GM18507 (cell line): ENCODE measurements around the gene PRR14L.
A peak's percentile ranks its signal among the peaks of the same experiment; 100 is the strongest.
"Not testable (repeated sequence)": the region's sequence is repeated elsewhere in the genome, so short reads cannot be mapped to it uniquely, and the experiment has no call there.

ENCODE experiments used
- DNase-seq: peaks from one replicate; pipeline ENCODE4 v3.0.0; 2011; ENCODE audit warnings: low read depth; ENCODE audit not compliant: insufficient read length; ENCODE audit errors: extremely low spot score
- FAIRE-seq: peaks from 2 replicates; lab custom pipeline; 2011; peaks lifted over from hg19 to GRCh38; lab: Jason Lieb, UNC

The PRR14L gene

DNA sequence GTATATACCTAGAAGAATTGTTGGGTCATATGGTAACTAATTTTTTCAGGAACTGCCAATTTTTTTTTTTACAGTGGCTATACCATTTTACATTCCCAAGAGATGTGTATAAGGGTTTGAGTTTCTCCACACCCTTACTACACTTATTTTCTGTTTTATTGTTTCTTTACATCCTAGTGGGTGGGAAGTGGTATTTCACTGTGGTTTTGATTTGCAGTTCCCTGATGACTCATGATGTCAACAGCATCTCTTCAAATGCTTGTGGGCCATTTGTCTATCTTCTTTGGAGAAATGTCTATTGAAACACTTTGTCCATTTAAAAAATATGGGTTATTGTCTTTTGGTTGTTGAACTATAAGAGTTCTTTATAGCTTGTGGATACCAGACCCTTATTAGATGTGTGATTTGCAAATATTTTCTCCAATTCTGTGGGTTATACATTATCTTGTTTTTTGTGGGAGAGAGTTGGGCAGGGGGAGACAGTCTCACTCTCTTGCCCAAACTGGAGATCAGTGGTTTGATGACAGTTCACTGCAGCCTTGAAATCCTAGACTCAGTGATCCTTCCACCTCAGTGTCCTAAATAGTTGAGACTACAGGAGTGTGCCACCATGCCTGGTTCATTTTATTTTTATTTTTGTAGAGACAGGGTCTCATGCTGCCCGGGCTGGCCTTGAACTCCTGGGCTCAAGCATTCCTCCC, 57.6 kb downstream of the PRR14L start:
- peak; percentile 64 for FAIRE-seq
- no peak for DNase-seq

DNA sequence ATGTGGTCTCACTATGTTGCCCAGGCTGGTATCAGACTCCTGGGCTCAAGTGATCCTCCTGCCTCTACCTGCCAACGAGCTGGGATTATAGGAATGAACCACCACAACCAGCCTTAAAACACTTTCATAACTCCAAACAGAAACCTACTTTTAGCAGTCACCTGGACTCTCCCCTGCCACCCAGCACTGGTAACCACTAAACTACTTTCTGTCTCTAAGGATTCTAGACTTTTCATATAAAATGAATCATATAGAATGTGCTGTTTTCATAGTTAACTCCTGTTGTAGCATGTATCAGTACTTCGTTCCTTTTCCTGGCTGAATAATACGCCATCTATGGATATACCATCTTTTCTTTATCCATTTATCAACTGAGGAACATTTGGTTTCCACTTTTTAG, 58.5 kb downstream of the PRR14L start:
- FAIRE-seq: no peak
- DNase-seq: no peak

DNA sequence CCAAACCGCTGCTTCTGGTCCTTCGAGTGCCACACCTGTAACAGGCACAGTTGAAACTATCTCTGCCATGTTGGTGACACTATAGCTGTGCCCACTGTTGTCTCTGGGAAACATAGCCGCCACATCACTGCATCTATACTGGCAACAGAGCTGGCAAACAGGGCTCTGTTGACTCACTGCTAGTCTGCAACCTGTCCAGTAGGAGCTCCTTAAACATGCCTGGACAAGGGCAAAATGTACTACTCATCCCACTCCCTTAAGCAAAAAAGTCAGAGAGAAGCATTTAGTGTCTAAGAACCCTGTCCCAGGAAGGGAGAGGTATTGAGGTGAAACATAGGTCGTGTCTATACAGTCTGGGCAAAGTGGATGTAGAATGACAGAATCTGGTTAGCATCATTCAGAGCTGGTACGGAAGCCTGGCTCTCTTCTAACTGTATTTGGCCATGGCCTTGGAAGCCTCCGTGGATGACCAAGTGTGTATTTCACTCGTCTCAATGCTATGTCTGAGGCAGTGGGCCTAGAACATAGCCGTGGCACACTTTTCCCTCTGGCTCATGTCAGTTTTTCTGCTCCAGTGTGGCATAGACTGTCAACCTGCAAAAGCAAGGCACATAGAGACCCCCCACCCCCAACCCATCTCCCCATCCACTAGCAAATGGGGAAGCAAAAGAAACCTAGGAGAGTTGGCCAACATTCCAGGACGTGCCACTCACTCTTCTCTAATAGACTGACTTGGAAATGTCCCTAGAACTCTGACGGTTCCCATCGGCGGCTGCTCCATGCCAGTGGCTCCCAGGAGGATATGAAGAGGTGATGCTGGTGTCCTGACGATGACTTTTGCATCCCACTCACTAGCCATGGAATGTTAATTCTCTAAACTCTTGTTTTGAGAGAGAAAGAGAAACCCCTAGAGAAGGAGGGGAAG, 66.5 kb downstream of the PRR14L start:
- no peak for DNase-seq
- FAIRE-seq: no peak

DNA sequence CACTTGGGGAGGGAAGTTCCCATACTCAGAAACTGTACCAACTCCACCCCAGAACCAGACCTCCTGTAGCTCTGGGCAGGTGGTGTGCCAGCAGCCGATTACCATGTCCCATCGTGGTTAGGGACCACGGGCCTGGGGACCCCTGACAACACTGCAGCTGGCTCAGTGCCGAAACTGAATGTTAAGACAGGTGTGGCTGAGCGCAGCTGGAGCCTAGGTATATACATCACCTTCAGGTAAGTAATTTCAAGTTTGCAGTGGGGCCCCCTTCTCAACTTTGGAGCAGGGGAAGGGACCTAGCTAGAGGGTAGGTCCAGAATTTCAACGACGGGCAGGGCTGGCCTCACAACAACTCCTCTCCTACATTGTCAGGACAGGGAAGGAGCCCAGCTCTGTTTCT, 67.2 kb downstream of the PRR14L start:
- FAIRE-seq (no peak), DNase-seq (no peak)

DNA sequence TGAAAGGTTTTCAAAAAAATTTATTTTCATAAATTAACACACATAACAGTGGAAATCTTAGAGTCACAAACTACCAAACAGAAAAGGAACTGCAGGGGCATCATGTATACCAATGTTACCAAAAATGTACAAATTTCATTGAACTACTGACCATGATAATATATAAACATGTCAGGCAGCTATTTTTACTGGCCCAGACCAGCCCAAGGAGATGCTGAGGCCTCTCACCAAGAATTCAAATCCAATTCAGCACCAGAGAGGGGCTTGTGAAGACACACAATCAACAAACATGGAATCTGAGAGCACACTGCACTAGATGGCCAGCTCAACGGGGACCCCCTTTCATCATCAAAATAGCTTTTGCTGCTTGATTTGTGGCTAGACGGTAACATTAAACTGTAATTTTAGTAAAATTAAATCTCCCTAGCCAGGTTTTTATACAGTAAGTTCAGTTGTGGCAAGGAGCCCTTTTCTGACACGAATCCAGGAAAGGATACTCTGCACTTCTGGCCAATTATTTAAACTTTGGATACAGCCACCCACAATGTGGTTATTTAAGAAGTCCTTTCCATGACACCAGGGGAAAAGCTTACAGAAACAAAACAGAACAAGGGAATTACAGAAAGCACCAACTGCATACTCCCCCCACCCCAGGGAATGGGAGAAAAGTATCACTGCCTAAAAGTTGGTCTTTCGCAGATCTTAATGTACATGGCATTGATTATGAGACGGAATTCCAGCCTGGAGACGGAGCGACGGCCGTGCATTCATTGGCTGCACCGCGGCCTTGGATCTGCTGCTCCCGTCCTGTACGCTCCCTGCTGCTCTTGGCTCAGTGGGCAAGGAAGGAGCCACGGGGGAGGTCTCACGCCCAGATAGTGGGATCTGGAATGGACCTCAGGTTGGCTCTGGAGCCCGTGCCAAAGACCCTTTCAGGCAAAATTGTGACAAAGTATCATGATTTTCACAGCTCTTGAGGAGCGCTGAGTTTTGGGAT, 68.3 kb downstream of the PRR14L start:
- no peak for DNase-seq
- no peak for FAIRE-seq

DNA sequence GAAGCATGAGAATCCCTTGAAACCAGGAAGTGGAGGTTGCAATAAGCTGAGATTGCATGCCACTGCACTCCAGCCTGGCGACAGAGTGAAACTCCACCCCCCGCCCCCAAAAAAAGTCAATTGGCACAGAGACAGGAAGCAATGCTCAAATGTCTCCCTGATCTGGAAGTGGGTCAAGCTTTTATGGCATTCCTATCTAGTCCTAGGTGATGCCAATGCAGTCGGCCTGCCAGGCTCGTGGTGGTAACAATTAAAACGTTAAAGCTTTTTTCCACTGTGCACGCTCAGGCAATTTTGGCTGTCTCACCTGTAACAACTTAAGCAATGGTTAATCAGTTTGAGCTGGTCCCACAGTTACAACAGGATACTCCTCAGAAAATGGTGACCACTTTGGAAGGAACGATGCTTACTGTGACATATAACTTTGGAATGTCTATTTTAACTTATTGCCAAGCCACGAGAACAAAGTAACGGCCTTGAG, 69.0 kb downstream of the PRR14L start:
- FAIRE-seq (no peak), DNase-seq (no peak)

DNA sequence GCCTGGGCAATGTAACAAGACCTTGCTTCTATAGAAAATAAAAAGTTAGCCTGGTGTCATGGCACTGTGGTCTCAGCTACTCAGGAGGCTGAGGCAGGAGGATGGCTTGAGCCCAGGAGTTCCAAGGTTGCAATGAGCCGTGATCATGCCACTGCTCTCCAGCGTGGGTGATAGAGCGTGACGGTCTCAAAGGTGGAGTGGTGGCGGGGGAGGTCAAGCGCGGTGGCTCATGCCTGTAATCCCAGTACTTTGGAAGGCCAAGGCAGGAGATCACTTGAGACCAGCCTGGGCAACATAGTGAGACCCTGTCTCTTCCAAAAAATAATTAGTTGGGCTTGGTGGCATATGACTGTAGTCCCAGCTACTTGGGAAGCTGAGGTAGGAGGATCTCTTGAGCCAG, 71.2 kb downstream of the PRR14L start:
- DNase-seq (no peak), FAIRE-seq (no peak)

DNA sequence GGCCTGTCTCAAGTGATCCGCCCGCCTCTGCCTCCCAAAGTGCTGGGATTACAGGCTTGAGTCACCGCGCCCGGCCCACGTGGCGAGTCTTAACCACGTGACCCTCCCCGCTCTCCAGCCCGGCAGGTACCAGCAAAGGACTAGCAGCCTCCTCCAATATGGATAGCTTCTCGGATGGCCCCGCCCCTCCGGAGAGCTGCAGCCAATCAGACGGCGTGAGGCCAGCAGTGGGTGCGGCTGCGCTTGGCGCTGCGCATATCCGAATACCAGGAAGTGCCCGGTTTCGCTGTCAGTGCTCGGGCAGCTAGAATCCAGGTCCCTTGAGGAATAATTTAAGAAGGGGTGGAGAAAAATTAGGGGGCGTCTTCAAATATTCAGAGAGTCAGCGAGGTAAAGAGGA, 73.2 kb downstream of the PRR14L start:
- DNase-seq (peak; percentile 90), FAIRE-seq (peak; percentile 97)

DNA sequence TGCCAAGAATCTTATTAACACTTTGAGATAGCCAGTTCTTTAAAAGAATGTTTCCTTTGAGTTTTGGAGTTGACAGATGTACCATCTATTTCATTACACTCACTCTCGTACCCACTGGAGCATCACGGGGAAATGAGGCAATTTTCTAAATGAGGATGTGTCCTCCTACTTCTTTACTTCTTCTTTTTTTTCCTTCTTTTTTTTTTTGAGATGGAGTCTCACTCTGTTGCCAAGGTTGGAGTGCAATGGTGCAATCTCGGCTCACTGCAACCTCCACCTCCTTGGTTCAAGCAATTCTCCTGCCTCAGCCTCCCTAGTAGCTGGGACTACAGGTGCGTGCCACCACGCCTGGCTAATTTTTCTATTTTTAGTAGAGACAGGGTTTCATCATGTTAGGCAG, 75.7 kb downstream of the PRR14L start:
- not testable (repeated sequence) for FAIRE-seq, DNase-seq

DNA sequence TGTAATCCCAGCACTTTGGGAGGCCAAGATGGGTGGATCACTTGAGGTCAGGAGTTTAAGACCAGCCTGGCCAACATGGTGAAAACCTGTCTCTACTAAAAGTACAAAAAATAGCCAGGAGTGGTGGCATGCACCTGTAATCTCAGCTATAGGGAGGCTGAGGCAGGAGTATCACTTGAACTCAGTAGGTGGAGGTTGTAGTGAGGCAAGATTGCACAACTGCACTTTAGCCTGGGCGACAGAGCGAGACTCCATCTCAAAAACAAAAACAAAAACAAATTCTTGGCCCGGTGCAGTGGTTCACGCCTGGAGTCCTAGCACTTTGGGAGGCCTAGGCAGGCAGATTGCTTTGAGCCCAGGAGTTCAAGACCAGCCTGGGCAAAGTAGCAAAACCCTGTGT, 81.1 kb downstream of the PRR14L start:
- not testable (repeated sequence) for FAIRE-seq, DNase-seq

DNA sequence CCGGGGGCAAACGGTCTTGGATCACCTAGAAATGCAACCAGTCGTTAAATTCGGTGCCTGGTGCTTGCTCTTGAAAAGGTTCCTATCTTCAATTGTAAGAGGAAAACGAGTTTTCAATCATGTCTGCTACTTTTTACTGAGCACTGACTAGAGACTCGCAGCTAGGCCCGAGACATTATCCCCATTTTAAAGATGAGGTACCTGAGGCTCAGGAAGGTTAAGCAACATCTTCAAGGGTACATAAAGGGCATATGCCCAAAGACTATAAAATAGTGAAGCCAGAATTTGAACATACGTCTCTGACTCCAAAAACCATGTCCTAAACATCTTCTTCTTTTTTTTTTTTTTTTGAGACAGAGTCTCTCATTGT, 87.3 kb downstream of the PRR14L start:
- no peak for FAIRE-seq

DNA sequence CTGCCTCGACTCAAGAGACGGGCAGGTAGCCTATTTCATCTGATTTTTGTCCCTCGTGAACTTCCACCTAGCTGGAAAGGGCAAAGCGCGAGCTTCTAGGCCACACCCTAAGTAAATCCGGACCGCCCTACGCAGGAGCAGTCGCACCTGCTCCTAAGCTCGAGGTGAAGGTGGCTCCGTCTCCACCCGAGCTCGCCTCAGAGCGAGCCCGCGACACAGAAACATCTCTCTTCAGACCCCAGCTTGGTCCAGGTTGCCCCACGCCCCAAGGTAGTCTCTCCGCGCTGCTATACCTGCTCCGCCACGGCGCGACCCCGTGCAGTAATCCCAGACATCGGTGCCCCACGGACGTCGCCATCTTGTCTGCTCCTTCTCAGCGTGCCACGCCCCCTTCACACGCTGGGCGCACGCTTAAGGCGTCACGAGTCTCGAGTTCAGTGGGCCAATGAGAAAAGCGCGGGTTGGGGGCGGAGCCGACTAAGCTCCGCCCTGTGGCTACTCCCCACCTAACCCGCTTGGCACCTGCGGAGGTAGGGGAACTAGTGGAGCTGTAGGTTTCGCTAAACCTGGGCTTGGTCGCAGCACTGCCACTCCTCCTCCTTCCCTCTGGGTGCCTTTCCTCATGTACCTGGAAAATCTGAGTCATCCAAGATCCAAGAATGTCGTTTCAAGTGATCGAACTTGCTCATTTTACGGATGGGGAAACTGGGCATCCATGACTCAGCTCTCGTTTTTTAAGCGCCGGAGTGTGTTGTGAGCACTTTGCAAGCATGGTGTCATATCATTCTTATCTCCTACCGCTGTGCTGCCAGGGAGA, 87.9 kb downstream of the PRR14L start, which contains the start of gene PISD:
PISD (minus strand) TSS at position 365 of the 817 bp plus-strand sequence; CDS start at position 358, 7 bp downstream.
- peak; percentile 95 for DNase-seq
- FAIRE-seq: peak; percentile 94

More for the DNA sequence above, 87.3 kb downstream of the PRR14L start:
- DNase-seq: no peak

DNA sequence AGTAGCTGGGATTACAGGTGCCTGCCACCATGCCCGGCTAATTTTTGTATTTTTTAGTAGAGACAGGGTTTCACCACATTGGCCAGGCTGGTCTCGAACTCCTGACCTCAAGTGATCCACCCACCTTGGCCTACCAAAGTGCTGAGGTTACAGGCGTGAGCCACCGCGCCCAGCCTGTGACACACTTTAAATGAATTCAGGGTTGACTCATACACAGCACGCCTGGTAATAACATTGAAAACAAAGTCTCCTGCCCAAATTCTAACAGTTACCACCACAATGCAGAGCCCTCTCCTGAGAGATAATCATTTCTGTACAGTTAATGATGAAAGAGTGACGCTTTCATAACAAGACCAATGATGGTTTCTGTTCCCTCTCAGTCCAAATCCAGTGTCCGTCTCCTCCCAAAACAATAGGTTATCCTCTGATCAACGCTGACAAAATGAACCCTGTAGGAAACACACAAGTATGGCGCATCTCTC, 89.0 kb downstream of the PRR14L start:
- FAIRE-seq: peak; percentile 51
- not testable (repeated sequence) for DNase-seq

DNA sequence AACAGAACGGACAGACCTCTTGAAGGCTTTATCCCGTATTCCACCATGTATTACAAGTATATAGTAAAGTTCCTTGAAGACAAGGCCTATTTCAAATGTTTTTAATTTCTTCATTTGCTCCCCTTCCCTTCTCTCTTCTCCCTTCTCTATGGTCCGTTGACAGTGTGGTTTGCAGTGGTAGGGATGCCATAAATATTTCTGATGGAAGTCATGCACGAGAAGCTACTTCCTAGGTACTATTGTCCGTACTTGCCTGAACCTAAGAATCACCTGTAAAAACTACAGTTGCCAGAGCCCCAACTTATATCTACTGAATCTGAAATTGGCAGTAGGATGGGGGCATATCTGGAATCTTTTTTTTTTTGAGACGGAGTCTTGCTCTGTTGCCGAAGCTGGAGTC, 90.7 kb downstream of the PRR14L start:
- no peak for FAIRE-seq
- DNase-seq: no peak

DNA sequence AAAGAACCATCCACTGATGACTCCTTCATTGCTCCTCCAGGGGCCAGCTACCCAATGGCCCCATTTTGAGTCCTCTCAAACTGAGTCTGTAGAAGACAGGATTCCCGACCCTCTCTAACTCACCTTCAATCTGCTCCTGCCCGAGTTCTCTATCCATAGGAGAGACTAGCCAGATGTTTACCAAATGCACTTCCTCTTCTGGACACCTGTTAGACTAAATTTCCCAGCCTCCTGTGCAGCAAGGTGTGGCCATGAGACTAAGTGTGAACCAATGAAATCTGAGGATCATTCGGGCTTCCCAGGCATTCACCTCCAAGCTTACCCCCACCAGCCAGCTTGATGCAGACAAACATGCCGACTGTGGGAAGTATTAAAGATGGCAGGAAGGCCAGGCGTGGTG, 95.5 kb downstream of the PRR14L start:
- DNase-seq (no peak), FAIRE-seq (no peak)

DNA sequence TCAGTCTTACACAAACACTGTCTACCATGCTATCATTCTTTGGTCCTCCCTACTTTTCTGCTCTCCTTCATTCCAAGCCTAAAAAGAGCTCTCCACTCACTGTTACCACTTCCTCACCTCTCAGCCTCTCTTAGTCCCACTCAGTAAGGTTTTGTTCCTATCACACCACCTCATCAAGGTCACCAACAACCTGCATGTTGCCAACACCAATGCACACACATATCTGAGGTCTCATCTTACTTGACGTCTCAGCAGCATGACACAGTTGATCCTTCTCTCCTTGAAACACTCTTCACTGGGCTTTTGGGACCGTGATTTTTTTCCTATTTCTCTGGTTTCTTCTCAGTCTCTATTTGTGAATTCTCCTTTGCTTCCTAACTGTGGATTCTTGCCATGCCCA, 96.0 kb downstream of the PRR14L start:
- FAIRE-seq (no peak), DNase-seq (no peak)

DNA sequence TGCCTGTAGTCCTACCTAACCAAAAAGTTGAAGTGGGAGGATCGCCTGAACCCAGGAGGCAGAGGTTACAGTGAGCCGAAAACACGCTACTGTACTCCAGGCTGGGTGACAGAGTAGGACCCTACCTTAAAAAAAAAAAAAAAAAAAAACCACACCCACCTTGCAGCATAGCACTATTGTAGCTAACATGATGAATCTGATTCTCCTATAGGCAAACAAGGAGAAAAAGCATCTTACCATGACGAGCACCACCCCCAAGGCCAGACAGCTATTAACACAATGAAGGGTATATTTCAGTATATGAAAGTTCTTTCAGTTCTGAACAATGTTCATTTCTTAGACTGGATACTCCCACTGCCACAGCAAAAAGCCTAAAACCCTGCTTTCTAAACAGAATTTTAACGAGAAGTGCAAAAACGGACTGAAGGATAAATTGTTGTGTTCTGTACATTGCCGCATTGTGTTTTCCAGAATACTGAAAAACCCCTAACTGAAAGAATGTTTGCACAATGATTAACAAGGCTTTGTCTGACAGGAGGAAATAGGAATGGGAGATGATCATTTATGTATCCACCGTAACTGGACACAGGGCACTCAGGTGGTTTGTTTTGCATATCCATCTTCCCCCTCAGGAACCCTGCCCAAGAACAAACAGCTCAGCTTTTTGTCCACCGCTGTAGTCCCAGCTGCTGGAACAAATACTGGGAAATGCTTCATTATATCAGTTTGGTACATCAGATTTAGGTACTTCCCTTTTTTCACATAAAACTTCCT, 96.8 kb downstream of the PRR14L start:
- DNase-seq (no peak), FAIRE-seq (peak; percentile 56)

DNA sequence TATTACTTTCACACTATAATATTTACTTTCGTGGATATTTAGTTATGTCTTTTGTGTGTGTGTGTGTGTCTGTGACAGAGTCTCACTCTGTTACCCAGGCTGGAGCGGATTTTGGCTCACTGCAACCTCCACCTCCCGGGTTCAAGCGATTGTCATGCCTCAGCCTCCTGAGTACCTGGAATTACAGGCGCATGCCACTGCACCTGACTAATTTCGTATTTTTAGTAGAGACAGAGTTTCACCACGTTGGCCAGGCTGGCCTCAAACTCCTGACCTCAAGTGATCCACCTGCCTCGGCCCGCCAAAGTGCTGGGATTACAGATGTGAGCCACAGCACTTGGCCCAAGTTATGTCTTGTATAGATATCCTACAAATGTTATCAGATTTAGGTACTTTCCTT, 97.8 kb downstream of the PRR14L start:
- DNase-seq (no peak), FAIRE-seq (peak; percentile 36)
